ENCODE data around the gene MYPN. TPM values are rescaled to one million over a fixed set of nuclear protein-coding genes. Genes with fewer than 3 reads are reported as not detected.
"Not testable (repeated sequence)": the region's sequence is repeated elsewhere in the genome, so short reads cannot be mapped to it uniquely, and the experiment has no call there.

Gene MYPN
- total RNA-seq, 1 experiment from 2014 or later: 1.5 TPM

DNA sequence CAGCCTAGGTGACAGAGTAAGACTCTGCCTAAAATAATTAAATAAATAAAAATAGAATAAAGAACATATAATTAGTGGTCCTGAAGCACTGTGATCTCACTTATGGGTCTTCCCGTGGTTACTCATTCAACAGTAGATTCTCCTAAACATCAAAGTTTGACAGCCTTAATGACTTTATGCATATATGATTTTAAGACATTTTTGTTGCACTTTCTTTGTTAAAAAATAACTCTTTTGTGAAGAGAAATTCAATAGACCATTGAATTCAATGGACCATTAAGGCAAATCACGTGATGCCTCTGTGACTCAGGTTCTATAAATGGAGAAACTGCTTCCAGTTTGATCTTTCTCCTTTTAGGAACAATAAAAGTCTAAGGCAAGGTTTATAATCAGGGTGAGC, 63.0 kb downstream of the MYPN start:
- no peak for DNase-seq (ENCODE audit: low spot score)

DNA sequence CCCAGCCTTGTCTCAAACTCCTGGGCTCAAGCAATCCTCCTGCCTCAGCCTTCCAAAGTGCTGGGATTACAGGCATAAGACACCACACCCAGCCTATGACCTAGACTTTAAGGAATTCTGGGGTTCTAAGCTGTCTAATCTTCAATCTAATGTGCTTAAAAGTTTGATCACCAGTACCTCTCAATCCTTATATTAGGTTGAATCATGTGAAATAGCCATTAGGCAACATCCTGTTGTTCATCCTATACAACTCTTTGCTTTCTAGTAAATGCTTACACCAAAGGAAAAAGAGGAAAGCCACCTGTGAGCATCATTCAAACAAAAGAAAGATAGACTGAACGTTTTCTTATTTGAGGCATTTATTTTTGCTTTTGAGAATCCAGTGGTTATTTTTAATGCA, 66.7 kb downstream of the MYPN start:
- DNase-seq (ENCODE audit: low spot score): no peak

DNA sequence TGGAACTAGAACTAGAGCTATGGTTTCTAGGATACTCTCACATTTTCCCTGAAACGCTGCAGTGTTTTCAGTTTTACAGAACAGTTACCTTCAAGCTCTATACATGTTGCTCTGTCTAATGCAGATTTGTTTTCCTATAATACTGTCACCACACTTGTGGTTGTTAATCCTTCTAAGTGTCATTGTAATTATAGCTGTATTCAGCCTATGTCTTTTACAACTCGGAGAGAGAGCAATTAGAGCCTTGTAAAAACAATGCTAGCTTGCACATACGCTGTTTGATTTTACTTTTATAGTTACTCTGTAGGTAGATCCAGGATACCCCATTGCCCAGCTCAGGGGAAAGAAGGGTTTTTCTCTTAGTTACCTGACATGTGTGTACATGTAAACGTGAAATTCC, 67.5 kb downstream of the MYPN start:
- DNase-seq (ENCODE audit: low spot score): no peak

DNA sequence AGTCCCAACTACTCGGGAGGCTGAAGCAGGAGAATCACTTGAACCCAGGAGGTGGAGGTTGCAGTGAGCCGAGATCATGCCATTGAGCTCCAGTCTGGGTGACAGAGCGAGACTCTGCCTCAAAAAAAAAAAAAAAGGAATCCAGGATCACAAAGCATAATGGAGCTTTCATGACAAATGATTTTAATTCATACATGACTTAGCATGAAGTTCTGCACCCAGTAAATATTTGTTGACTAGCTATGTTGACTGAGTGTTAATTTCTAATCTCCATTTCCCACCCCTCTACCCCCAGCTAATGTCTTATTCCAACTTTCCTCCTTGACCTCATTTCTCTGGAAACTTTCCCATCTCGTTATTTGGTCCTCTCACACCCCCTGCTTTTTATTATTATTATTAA, 69.3 kb downstream of the MYPN start:
- DNase-seq (ENCODE audit: low spot score): no peak

DNA sequence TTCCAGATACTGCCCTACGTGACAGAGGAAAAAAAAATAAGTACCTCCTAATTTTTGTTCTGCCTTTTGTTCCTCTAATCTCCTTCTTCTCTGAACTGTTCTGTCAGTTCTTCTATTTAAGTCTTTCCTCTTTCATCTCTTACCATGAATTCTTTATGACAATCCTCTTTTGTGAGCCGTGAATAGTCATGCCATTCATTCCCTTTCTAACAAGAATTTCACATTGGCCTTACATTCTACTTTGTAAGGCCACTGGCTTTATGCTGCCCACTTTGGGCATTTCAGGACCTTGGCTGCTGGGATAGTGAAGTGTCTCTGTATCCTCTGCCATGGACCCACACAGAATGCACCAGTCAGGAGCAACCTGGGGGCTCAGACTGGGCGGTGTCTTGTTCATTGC, 69.7 kb downstream of the MYPN start:
- no peak for DNase-seq (ENCODE audit: low spot score)

DNA sequence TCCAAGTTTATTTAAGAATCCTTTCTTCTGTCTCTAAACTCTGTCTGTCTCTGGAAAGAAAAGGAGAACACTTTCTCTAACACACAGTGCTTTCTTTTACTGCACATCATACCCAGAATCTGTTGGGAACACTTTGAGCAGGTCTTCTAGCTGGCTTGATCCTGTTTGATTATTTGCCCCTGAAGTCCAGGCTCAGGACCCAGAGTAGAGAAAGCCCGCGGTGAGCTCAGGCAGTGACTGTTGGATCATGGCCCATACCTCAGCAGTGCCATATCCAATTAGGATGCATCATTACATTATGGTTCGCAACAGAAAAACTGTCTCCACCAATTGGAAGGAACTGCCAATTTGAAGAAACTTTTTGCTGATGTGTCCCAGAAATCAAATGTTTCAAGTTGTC, 71.2 kb downstream of the MYPN start:
- DNase-seq (ENCODE audit: low spot score): no peak

DNA sequence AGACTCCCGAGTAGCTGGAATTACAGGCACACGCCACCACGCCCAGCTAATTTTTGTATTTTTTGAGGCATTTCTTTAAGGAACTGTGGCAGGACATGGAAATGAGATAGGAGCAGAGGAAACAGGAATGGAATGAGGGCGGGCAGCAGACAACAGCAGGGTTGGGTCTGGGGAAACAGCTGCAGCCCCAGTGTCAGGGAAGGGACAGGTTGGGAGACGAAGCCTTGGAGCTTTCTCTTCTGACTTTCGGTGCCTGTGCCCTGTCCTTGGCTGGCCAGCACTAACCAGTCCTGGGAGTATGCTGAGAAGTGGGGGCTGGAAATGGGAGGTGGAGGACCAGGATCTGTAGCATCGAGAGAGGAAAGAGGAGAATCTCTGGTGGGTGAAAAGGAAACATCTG, 75.3 kb downstream of the MYPN start:
- no peak for DNase-seq (ENCODE audit: low spot score)

DNA sequence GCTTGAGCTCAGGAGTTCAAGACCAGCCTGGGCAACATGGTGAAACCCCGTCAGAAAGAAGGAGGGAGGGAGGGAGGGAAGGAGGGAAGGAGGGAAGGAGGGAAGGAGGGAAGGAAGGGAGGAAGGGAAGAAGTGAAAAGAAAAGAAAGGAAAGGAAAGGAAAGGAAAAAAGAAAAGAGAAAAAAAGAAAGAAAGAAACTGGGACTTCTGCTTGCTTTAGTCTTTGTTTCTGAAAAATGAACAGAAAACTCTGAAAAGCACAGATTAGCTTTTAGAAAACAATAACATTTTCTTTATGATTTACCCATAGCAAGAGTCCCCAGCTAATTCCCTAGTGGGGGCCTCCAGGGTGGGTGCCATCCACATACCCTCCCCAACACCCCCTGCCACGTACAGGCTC, 75.8 kb downstream of the MYPN start:
- DNase-seq (ENCODE audit: low spot score): no peak

DNA sequence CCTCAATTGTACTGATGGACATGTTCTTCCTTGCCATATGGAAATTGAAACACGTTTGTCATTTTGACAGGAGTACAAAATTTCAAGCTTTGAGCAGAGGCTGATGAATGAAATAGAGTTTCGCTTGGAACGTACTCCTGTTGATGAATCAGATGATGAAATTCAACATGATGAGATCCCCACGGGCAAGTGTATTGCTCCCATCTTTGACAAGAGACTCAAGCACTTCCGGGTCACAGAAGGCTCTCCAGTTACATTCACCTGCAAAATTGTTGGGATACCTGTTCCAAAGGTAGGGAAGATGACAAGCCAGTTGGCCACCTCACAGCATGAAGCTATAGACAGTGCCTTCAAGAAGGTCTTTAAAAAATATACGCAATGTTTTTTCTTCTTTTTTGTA, 79.5 kb downstream of the MYPN start:
- DNase-seq (ENCODE audit: low spot score): no peak

DNA sequence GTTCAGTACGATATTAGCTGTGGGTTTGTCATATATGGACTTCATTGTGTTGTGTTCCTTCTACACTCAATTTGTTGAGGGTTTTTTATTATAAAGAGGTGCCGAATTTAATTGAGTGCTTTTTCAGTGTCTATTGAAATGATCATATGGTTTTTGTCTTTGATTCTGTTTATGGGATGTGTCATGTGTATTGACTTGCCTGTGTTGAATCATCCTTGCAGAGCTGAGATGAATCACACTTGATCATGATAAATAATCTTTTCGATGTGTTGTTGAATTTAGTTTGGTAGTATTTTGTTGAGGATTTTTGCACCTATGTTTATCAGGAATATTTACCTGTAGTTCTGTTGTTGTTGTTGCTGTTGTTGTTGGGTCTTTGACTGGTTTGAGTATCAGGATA, 82.8 kb downstream of the MYPN start:
- no peak for DNase-seq (ENCODE audit: low spot score)

DNA sequence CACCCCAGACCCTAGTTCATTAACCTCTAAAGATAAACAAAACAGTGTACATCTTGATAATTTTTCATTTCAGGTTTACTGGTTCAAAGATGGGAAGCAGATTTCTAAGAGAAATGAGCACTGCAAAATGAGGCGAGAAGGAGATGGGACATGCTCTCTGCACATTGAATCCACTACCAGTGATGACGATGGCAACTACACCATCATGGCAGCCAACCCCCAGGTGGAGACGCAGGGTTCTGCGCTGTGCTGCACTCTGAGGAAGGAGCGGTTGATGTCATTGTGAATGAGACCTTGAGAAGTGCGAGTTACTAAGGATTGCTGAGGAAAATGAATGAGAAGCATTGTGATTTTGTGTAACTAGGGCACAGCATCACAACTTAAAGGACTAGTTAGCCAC, 85.0 kb downstream of the MYPN start:
- no peak for DNase-seq (ENCODE audit: low spot score)

DNA sequence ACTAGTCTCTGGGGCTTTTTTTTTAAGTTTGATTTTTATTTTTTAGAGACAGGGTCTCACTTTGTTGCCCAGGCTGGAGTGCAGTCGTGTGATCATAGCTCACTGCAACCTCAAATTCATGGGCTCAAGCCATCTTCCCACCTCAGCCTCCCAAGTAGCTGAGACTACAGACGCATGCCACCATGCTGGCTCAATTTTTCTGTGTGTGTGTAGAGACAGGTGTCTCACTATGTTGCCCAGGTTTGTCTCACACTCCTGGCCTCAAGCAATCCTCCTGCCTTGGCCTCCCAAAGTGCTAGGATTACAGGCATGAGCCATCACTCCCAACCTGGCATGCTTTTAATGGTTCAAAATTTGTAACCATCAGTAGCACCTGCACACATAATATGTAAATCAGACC, 86.5 kb downstream of the MYPN start:
- not testable (repeated sequence) for DNase-seq (ENCODE audit: low spot score)

DNA sequence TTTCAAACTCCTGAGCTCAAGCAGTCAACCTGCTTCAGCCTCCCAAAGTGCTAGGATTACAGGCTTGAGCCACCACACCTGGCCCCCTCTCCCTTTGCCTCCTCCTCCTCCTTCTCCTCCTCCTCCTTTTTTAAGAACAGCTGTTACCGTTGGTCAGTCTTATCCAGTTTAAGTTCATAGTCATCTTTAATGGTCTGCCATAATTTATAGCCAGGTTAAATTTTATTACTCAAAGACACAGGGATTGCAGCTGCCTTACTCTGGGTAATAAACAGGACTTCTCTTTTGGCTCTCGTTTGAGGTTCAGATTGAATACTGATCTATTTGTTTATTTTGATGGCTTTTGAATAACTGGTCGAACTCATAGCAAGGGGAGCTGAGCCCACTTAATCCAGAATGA, 87.4 kb downstream of the MYPN start:
- no peak for DNase-seq (ENCODE audit: low spot score)

DNA sequence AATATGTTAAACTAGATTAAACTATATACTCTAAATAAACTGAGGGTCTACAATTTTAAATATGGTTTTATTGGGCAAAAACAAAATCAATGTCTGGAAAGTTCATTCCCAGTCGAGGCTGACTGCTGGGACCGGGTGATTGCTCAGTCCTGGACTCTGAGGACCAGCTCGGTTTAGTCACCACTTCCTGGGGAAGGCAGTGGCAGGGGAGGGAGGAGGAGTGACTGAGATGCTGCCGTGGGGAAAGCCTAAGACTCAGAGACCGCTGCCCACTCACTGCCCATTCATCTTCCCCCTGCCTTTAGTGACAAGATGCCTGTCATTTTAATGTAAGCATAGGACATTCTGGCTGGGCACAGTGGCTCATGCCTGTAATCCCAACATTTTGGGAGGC, 93.7 kb downstream of the MYPN start:
- peak; percentile 68 for DNase-seq (ENCODE audit: low spot score)

DNA sequence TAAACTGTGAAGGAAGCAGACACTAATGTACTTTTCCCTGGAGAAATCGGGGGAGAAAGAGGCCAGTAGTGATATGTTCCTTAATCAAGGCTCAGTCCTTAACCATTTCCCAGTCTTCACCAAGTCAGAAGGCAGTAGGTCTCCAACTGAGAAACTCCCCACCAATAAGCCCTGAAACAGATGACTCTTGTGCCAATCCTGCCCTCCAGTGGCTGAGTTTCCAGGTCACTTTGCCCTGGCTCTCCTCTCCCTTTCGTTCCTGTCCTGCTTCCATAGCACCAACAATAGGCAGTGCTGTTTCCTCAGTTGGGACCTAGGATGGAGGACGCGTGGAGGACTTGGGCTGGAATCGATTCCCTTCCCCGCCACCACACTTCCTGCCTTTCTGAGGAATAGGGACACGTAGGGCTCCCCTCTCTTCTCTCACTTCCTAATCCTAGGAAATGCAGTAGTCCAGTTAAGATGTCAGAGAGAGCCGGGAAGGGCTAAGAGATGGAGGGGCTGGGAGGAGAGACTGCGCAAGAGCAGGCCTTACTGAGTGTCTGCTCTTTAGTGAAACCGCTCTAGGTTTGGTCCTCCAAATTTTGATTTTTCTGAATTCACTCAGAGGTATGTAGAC, 99.2 kb downstream of the MYPN start:
- DNase-seq (ENCODE audit: low spot score): peak; percentile 90

DNA sequence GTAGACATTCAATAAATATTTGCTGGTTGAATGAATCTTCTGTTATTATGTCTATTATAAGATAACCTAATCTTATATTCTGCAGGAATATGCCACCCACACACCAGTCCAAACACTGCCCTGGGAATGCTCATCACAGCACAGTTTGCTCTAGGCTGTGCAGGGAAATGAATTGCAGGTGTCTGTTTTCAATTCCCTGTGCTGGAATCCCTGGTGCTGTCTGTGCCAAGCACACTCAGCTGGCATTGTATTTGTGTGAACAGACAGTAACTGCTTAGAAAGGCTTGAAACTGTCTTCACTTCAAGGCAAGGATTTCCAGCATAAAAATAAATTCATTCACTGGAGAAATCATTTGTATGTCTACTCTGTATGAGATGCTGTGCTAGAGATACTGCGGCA, 102.4 kb downstream of the MYPN start:
- DNase-seq (ENCODE audit: low spot score): no peak

DNA sequence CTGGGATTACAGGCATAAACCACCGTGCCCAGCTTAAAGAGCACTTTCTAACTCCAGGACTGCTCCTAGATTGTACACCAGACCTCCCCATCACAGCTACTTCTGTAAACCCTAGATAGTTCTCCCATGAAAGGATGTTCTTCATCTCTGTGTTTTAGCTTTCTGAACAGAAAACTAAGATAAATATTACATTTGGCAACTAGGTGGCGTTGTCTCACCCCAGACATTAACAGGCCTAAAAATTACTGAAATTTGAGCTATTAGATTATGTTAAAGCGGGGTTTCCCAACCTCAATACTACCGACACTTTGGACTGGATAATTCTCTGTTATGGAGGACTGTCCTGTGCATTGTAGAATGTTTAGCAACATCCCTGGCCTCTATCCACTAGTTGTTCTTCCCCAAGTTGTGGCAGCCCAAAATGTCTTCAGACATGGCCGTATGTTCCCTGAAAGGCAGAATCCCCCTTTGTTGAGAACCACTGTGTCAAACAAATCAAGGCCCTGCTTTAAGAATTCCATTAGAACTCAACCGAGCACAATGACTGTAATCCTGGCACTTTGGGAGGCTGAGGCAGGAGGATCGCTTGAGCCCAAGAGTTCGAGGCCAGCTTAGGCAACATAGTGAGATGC, 103.5 kb downstream of the MYPN start:
- peak; percentile 38 for DNase-seq (ENCODE audit: low spot score)

DNA sequence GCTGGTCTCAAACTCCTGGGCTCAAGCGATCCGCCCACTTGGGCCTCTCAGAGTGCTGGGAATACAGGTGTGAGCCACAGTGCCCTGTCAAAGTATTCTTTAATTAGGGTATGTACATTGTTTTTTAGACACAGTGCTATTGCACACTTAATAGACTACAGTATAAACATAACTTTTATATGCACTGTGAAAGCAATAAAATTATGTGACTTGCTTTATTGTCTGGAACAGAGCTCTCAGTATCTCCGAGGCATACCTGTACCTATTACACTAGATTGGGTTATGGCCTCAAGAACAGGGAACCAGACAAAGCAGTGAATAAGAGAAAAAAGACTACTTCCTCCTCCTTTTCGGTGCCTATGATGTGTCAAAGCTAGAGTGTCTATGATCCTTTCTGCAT, 109.5 kb downstream of the MYPN start:
- DNase-seq (ENCODE audit: low spot score): no peak

DNA sequence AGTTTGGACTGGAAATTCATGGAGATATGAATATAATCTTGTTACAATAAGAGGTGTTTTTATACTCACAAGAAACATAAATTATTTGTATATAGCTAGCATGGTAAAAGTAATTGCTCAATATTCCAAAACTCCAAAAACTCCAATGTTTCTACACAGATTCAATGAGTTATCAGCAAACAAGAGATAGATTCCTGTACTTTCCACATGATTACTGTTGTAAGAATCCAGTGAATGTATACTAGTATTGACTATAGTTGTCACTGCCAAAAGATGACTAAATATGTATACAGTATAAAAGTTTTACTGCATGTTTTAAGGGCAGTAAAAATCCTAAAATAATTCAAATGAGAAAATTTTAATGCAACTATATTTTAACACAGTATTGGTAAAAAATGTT, 111.9 kb downstream of the MYPN start:
- no peak for DNase-seq (ENCODE audit: low spot score)

DNA sequence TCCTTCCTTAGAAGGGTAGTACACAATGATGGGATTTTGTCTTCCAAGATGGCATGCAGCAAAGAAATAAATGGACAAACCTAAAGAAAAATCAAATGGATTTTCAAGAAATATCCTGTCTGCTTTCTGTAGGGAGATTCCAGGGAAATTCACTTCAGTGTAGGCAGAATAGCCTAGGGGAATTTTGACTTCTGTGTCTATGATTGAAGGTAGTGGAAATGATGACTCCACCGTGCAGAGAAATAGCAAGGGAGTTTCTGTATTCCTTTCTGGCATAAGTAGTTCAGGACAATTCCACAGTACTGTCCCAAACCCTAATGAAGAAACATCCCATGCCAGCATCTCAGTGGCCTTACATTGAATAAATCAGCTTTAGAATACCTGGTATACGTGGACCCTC, 113.1 kb downstream of the MYPN start:
- DNase-seq (ENCODE audit: low spot score): no peak

DNA sequence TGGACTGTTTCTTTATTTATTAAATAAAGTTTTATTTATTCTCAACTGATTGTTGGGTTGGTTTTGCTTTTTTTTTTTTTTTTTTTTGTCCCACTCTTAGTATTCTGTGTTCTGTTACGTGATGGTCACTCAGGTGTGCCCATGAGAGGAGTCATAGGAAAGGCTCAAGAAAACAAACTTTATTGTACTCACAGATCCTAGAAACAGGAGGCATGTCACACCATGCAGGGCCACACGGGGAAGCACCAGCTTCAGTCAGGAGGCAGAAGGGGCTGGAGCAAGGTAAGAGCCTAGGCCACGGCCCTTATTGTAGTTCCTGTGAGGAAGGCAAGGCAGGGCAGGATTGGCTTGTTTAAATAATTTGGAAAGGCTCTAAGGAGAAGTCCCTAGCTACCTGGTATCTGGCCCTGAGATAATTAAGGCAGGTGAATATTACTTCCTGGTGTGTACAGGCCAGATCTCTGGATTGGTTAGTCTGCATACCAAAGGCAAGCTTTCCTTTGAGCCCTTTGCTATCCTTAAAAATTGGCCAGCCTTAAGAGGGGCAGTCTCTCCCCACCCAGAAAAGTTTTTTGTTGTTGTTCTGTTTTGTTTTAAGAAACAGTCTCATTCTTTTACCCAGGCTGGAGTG, 114.4 kb downstream of the MYPN start:
- DNase-seq (ENCODE audit: low spot score): no peak

DNA sequence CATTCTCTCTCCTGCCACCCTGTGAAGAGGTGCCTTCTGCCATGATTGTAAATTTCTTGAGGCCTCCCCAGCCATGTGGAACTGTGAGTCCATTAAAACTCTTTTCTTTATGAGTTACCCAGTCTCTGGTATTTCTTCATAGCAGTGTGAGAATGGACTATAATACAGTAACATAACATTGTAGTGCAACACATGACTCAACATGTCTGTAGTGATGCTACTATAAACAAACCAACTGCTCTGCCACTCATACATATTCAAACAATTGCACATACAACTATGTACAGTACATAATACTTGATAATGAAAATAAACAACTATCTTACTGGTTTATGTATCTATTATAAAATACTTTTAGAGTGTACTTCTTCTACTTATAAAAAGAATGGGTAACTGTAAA, 115.5 kb downstream of the MYPN start:
- DNase-seq (ENCODE audit: low spot score): no peak

DNA sequence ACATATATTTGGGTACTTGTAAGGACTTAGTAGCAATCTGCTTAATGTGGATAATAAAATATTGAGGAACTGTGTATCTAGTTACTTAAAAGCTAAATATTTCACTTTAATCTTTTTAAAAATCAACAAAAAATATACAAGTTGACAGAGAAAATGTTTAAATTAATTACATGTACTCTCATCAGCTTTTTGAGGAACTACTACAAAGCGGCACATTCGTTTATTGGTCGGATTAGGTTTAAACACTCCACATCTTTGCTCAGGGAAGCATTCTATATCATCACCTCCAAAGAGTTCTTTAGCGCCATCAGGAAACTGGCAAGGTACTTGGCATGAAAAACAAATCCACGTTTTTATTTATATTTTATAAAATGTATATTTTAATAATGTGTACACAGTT, 121.0 kb downstream of the MYPN start:
- DNase-seq (ENCODE audit: low spot score): no peak

All from A172 (cell line).